Measurements from ENCODE around the gene MC5R.
"Not testable (repeated sequence)": the region's sequence is repeated elsewhere in the genome, so short reads cannot be mapped to it uniquely, and the experiment has no call there.

MC5R gene

DNA sequence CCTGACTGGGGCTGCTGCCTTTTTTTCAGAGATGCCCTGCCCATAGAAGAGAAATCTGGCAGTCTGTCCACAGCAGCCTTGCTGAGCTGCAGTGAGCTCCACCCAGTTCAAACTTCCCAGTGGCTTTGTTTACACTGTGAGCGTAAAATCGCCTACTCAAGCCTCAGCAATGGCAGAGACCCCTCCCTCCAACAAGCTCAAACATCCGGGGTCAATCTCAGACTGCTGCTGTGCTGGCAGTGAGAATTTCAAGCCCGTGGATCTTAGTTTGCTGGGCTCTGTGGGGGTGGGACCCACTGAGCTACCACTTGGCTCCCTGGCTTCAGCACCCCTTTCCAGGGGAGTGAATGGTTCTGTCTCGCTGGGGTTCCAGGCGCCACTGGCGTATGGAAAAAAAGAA, 38.9 kb downstream of the MC5R start:
- not testable (repeated sequence) for DNase-seq

DNA sequence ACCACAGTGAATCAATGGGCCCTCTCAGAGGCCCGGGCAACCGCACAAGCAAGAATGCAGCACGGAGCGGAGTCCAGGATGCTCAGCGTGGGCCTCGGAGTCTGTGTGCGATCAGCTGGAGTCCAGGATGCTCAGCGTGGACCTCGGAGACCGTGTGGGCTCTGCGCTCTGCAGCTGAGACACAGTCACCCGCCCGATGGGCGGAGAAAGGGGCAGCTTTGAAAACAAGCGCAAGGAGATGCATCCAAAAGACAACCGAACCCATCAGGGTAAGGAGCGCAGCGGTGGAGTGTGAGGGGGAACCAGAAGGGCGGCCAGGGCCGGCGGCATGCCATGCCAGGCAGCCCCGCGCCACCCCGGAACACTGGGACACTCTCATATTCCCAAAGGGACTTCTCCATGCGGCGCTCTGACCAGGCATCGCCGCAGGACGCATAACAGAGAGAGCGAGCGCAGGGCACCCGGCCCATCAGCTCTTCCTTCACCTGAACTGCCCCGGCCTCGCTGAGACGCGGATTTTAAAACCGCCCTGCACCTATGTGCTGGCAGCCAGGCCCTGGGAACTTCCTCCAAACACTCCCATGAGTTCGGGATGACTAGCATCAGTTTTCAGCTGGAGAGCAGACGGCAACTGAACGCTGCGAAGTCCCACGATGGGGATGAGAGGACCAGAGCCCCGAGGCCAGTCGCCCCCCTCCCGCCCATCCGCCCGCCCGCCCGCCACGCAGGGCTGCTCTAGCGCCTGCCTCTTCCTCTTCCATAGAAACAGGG, 44.7 kb downstream of the MC5R start:
- DNase-seq: no peak

DNA sequence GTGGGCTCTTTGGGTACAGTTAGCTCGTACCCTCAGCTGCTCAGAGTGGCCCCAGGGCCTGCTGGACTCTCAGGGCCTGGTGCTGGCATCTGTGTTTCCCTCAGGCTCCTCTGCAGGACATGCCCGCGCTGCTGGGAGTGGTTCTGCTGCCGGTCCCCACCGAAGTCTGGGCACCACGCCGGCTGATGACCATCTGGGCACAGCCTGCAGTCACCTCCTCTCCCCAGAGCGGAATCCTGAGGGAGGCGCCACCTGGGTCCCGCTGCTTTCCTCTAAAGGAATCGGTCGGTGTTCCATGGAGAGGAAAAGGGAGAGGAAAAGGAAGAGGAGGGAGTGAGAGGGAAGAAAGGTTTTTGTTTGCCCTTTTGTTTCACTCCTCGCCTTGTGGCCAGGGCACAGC, 47.8 kb downstream of the MC5R start:
- DNase-seq: no peak

DNA sequence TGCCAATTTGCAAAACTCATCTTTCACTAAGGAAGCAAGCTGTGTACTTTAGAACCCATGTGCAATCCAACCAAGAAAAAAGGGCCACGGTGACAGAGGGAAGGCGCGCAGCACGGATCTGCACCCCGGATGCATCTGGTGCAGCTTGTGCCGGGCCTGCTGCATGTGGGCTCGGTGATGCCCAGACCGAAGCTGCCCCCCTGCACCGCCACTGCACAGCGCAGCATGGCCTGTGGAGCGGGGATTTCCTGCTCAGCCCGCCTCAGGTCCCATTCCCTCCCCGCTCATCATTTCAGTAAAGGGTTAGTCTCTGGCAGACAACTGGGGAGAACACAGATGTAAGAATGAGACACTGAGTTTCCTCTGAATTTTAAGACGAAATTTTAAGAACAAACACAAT, 48.4 kb downstream of the MC5R start:
- no peak for DNase-seq

DNA sequence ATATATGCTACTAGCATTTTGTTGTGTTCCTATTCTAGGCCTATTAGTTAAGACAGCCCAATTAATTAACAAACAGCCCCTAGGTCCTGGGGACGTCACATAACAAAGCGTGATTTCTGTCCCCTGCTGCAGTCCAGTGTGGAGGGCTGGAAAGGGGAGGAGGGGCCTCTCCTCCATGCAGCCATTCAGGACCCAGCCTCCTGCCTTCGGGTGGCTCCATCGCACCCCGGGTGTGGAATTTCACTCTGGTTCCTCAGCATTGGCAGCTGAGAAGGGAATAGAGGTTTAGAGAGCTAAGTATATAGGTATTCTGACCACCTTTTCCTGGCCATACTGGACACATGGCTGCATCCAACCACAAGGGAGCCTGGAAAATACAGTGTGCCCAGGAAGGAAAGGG, 49.0 kb downstream of the MC5R start:
- DNase-seq: no peak

DNA sequence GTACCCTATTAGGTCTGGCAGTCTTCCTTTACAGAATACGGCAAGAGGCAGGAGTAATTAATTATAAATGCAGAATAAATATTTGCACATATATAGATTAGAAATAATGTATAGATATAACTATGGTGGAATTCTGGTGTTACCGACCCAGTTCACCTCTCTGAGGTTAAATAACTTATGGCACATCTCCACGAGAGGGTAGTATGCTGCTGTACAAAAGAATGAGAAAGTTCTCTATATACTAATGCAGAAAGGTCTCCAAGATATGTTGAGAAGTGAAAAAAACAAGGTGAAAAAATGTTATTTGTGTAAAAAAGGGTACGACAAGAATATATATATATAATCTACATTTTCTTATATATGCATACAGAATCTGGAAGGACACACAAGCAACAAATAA, 50.6 kb downstream of the MC5R start:
- DNase-seq: no peak
